ENCODE results near the gene NINJ2. TPM values are rescaled to one million over a fixed set of nuclear protein-coding genes. Genes with fewer than 3 reads are reported as not detected.

Gene NINJ2
- polyA plus RNA-seq, 1 donor from 2014 or later = not detected

DNA sequence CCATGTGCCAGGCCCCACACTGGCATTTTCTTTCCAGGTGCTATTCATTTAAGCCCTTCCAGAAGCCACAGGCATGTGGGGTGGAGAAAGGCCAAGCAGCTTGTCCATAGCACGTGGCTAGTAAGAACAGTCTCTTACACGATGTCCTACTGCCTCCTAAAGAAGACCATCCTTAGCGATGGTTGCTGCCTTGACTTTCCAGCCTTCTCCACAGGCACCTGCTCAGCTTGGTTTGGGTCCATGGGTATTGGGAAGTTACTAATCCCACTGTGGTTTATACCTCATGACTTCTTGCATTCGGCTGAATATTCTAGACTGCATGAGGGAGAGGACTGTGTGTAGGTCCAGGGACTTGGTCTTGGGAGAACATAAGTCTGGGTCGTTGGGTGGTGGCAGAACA is 49.2 kb downstream of the NINJ2 start:
- H4K20me1 ChIP-seq (ENCODE audit: insufficient read depth) = no peaks in the 10 kb centered on the region
- TF ChIP-seq TAF1 (IDR thresholded peaks at IDR 0.05; ENCODE audit: low read depth) (no peak), SMC3 (conservative IDR thresholded peaks at IDR 0.05; ENCODE audit: poor library complexity) (no peak)
- no peak overlapping the region for H3K4me3 ChIP-seq (ENCODE audit: low read length)
- no peak overlapping the region for H2AFZ ChIP-seq (ENCODE audit: low read depth, low read length)
- H3K4me2 ChIP-seq (ENCODE audit: low read length) = no peak overlapping the region
- H3K27me3 ChIP-seq (ENCODE audit: insufficient read depth, low read depth, low read length) = no peaks in the 10 kb centered on the region
- no peaks in the 10 kb centered on the region for H3K9me3 ChIP-seq (ENCODE audit: low read length)
- H3K36me3 ChIP-seq (ENCODE audit: insufficient read depth, low read length) = no peaks in the 10 kb centered on the region
- H3K27ac ChIP-seq (ENCODE audit: low read length) = no peak overlapping the region
- H3K9ac ChIP-seq (ENCODE audit: low read length) = no peak overlapping the region
- no peaks in the 10 kb centered on the region for H3K79me2 ChIP-seq (replicated peaks; ENCODE audit: insufficient read depth, low read length)
- H3K9me2 ChIP-seq (ENCODE audit: insufficient read depth, low read length) = no peaks in the 10 kb centered on the region
- no peaks in the 10 kb centered on the region for H3F3A ChIP-seq (ENCODE audit: insufficient read depth, low read length, poor library complexity, severe bottlenecking)

GRCh38 chr12:612886-613285 is 50.4 kb downstream of the NINJ2 start:
- Histone ChIP-seq H3K4me3 (ENCODE audit: low read length) (no peak overlapping the region), H3K27ac (ENCODE audit: low read length) (no peak overlapping the region), H3K9me2 (ENCODE audit: insufficient read depth, low read length) (no peaks in the 10 kb centered on the region), H3F3A (ENCODE audit: insufficient read depth, low read length, poor library complexity, severe bottlenecking) (no peaks in the 10 kb centered on the region), H3K27me3 (ENCODE audit: insufficient read depth, low read depth, low read length) (no peaks in the 10 kb centered on the region), H2AFZ (ENCODE audit: low read depth, low read length) (no peak overlapping the region), H3K36me3 (ENCODE audit: insufficient read depth, low read length) (no peaks in the 10 kb centered on the region), H3K79me2 (replicated peaks; ENCODE audit: insufficient read depth, low read length) (no peaks in the 10 kb centered on the region), H3K9ac (ENCODE audit: low read length) (no peak overlapping the region), H3K9me3 (ENCODE audit: low read length) (no peaks in the 10 kb centered on the region), H4K20me1 (ENCODE audit: insufficient read depth) (no peaks in the 10 kb centered on the region), H3K4me2 (ENCODE audit: low read length) (no peak overlapping the region)
- TF ChIP-seq MXI1 (conservative IDR thresholded peaks at IDR 0.05; ENCODE audit: poor library complexity, severe bottlenecking) = no peak
- TF ChIP-seq POLR2AphosphoS5 (IDR thresholded peaks at IDR 0.05) = no peak
- TF ChIP-seq, protein P1, sequence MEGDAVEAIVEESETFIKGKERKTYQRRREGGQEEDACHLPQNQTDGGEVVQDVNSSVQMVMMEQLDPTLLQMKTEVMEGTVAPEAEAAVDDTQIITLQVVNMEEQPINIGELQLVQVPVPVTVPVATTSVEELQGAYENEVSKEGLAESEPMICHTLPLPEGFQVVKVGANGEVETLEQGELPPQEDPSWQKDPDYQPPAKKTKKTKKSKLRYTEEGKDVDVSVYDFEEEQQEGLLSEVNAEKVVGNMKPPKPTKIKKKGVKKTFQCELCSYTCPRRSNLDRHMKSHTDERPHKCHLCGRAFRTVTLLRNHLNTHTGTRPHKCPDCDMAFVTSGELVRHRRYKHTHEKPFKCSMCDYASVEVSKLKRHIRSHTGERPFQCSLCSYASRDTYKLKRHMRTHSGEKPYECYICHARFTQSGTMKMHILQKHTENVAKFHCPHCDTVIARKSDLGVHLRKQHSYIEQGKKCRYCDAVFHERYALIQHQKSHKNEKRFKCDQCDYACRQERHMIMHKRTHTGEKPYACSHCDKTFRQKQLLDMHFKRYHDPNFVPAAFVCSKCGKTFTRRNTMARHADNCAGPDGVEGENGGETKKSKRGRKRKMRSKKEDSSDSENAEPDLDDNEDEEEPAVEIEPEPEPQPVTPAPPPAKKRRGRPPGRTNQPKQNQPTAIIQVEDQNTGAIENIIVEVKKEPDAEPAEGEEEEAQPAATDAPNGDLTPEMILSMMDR (IDR thresholded peaks at IDR 0.05; ENCODE audit: poor library complexity, severe bottlenecking) = no peak
- TF ChIP-seq EZH2 (IDR thresholded peaks at IDR 0.05; ENCODE audit: borderline replicate concordance, insufficient read depth, low read length, poor library complexity, severe bottlenecking) = no peak
- no peak for TF ChIP-seq SMC3 (conservative IDR thresholded peaks at IDR 0.05; ENCODE audit: poor library complexity)
- no peak for TF ChIP-seq REST (IDR thresholded peaks at IDR 0.05; ENCODE audit: borderline replicate concordance)
- TF ChIP-seq RAD21 (conservative IDR thresholded peaks at IDR 0.05) = no peak
- no peak for TF ChIP-seq EP300 (conservative IDR thresholded peaks at IDR 0.05; ENCODE audit: poor library complexity, severe bottlenecking)
- no peak for TF ChIP-seq TAF1 (IDR thresholded peaks at IDR 0.05; ENCODE audit: low read depth)

GRCh38 chr12:612293-612692 is 51.0 kb downstream of the NINJ2 start:
- Histone ChIP-seq H4K20me1 (ENCODE audit: insufficient read depth) (no peaks in the 10 kb centered on the region), H3F3A (ENCODE audit: insufficient read depth, low read length, poor library complexity, severe bottlenecking) (no peaks in the 10 kb centered on the region), H3K9ac (ENCODE audit: low read length) (no peak overlapping the region), H3K4me3 (ENCODE audit: low read length) (no peak overlapping the region), H3K9me2 (ENCODE audit: insufficient read depth, low read length) (no peaks in the 10 kb centered on the region), H3K4me2 (ENCODE audit: low read length) (no peak overlapping the region), H3K9me3 (ENCODE audit: low read length) (no peaks in the 10 kb centered on the region), H3K27ac (ENCODE audit: low read length) (no peak overlapping the region), H2AFZ (ENCODE audit: low read depth, low read length) (no peak overlapping the region), H3K79me2 (replicated peaks; ENCODE audit: insufficient read depth, low read length) (no peaks in the 10 kb centered on the region), H3K36me3 (ENCODE audit: insufficient read depth, low read length) (no peaks in the 10 kb centered on the region), H3K27me3 (ENCODE audit: insufficient read depth, low read depth, low read length) (no peaks in the 10 kb centered on the region)
- no peak for TF ChIP-seq EP300 (conservative IDR thresholded peaks at IDR 0.05; ENCODE audit: poor library complexity, severe bottlenecking)
- no peak for TF ChIP-seq REST (IDR thresholded peaks at IDR 0.05; ENCODE audit: borderline replicate concordance)
